Stimulated activated CD8-positive, alpha-beta memory T cell treated with anti-CD3 and anti-CD28 coated beads, Interleukin-15, amount 100 ng/mL, for 24 hours (primary cell): ENCODE data around the gene GRM7.

Experiments used
- DNase-seq: peaks from one replicate; pipeline ENCODE4 v3.0.0-alpha.2; 2020; ENCODE audit warnings: low read depth

GRM7 gene

DNA sequence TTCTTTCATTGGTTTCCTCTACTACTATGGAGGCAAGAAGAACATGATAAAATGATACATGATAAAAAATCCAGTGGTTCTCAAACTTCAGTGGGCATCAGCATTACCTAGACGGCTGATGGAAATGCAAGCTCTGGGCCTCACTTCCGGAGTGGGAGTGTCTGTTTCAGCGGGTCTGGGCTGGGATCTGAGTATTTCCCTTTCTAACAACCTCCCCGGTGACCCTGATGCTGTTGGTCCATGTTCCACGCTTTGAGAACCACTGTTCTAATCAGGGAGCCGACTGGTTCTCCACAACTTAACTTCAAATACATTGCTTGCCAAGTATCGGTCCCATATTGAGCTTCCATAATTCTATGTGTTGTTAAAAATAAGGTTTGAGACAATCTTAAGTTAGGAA is 928.4 kb downstream of the GRM7 start:
- no peak for DNase-seq

DNA sequence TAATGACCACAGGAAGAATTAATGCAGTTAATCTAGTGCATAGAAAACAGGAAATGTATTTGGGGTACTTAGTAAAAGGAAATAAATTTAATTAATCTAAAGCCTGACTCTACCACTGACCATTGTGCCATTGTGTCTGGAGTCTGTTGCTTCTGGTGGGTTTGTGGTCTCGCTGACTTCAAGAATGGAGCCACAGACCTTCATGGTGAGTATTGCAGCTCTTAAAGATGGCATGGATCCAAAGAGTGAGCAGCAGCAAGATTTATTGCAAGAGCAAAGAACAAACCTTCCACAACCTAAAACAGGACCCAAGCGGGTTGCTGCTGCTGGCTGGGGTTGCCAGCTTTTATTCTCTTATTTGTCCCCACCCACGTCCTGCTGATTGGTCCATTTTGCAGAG is 929.2 kb downstream of the GRM7 start:
- no peak for DNase-seq
